Measurements from ENCODE around the gene ANKRD35. TPM values are rescaled to one million over a fixed set of nuclear protein-coding genes. Genes with fewer than 3 reads are reported as not detected.
"Not testable (repeated sequence)": the region's sequence is repeated elsewhere in the genome, so short reads cannot be mapped to it uniquely, and the experiment has no call there.

Gene ANKRD35
- total RNA-seq, 1 donor from 2014 or later = 12.9 TPM

DNA sequence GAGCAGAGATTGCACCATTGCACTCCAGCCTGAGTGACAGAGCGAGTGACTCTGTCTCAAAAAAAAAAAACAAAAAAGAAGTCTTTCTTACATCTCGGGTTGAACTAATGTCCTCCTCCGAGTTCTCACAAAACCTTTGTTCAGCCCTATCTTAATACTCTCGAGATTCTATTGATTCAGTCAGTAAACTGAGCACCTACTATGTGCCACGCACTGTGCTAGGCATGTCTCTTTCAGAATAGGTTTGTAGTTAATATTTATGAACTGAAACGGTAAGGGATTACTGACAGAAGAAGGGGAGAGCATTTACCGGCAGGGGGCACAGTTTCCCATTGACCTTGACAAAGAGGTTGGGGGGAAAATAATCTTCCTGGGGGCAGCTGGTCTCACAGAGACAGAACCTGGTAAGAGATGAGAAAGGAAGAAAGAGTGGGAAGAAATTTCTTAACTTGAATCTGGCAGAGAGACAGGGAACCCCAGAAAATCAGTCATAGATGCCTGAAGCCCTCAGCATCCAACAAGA is 30.2 kb downstream of the ANKRD35 start:
- no peak for DNase-seq

DNA sequence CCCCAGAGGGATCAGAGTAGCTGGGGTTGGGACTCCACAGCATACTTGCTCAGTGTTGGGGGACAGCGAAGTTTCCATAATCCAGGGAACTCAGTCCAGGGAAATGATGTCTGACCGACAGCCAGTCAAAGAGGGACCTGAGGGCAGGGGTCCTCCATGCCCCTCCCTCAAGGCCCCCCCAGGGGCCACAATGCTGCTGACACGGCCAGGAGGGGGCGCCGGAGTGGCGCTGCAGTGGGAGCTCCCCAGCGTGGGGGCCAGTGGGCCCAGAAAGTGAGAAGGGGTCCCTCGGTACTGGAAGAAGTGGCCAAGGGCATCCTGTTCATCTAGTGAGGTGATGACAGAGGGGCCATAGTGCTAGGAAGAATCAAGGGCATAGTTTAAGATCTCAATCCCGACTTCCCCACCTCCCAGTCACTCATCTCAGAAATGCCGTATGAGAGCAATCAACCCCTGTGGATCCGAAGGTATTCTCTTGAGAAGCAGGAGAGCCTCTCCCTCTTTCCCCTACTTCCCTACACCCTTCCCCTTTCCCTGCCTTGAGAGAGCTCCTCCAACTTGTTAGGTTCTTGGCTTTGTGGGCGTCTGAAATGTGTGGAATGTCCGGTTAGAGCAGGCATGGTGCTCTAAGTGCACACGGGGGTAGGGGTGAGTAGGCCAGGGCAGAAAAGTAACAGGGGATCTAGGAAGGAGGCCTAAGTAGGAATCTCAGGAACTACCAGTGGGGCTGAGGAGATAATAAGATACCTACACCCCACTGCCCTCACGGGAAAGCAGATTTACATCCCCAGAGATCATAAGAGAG is 36.1 kb downstream of the ANKRD35 start:
- DNase-seq = no peak

DNA sequence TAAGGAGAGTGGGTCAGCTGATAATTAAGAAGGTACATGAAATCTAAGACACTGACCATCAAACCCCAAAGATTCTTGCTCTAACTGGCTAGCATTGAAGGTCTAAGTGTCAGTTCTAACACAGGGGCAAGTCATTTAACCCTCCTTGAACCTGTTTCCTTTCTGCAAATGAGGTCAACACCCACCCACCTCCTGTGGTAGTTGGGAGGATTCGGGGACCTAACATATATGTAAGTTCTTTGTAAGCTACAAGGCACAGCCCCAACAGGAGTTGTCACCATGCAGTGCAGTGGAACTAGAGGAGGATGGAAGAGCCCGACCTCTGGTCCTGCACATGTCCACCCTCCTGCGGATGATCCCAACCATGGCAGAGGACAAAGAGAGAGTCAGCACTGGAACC is 37.8 kb downstream of the ANKRD35 start:
- no peak for DNase-seq

DNA sequence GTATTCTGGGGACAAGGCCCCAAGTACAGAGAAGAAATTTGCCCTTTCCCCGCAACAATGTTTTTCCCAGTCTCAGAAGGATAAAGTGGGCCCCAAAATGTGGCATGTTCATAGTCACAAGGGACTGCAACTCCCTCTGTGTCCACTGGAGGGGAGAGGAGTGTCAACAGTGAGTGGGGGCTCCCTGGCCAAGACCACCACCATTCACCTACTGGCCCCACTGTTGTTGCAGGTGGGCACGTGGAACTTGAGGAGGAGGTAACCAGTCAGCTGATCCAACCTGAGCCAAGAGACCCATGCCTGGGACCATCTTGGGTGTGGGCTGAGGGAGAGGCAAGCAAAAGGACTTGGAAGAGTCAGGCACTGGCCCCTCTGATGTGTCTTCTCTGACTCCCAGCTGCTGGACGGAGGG is 39.5 kb downstream of the ANKRD35 start:
- no peak for DNase-seq

DNA sequence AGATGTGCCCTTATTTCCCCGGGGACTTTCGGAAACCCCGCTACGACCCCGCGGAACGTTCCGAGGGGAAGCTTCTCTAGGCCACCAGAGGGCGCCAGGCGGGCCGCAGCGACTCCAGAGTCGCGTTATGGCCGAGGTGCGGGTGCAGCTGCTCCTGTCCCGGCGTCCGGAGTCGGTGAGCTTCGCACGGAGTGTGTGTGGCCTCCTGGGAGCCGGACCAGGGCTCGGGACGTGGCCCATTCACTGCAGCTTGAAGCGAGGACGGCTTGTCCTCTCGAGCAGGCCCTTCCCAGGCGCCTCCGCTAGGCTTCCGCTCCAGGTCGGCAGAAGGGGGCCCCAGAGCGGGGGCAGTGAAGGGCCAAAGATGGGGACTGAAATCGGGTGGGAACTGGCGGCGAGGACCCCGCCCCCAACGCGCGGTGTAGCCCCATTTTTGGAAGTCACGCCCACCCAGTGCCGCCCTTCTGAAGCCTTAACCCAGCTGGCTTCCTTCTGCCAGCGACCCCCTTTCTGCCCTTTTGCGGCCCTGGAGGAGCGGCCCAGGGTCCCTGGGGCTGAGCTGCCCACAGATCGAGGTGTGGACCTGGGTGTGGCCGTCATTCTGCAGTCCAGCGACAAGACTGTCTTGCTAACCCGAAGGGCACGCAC is 40.0 kb downstream of the ANKRD35 start, which contains the start of gene NUDT17:
NUDT17 (plus strand) TSS at position 117 of the 648 bp plus-strand sequence; CDS start at position 128, 11 bp downstream.
- peak; percentile 50 for DNase-seq

DNA sequence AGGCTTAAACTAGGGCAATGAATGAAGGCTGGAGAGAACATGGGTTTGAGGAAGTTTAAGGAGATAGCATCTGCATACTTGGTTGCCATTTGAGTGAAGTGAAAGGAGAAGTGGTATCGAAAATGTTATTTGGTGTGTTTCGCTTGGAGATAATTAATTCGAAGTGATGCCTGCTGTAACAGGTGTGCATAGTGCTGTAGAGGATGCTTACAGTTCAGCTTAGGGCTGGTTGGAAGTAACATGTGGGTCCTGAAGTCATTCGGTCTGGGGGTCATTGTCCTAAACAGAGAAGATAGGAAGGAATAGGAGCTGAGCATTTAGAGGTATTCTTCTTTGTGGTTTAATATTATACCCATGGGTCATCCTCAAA is 40.5 kb downstream of the ANKRD35 start:
- no peak for DNase-seq

DNA sequence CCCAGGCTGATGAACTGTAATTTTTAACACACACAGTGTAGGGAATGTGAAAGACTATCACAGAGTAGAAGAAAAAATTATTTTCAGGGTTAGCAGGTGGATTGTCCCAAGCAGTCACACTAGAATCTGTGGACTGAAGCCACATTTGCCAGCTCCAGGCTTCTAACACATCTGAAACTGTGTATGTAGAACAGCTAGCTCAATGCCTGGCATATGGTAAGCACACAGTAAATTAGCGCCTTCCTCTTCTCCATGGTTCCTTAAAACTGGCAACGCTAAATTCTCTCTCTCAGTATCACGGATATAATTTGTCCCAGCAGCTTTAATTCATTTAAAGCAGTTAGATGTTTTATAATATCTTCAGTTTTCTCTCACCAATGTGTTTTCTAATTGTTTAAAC is 42.6 kb downstream of the ANKRD35 start:
- no peak for DNase-seq

DNA sequence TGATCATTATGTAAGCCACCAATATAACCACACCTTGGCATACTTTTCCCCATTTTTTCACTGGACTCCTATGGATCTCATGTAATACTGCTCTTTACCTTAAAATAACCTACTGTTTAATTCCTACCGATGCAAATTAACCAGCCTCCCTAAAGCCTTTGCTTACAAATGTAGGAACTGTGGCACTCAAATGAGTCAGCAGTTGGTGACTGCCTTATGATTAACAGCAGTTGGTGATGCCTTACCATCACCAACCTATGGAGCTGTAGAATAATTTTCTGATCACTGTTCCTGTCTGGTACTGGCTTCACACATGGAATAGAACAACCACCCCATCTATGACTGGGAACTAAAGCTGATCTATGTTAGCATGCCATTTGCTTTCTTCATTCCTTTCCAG is 48.0 kb downstream of the ANKRD35 start:
- no peak for DNase-seq

DNA sequence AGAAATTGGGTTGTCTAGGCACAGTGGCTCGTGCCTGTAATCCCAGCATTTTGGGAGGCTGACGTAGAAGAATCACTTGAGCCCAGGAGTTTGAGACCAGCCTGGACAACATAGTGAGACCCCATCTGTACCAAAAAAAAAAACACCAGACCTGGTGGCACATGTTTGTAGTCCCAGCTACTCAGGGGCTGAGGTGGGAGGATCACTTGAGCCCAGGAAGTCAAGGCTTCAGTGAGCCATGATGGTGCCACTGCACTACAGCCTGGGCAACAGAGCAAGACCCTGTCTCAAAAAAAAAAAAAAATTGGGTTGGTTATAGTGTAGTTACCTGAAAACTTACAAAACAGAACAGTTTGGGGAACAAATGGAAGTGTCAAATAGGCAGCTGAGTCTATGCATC is 54.9 kb downstream of the ANKRD35 start:
- DNase-seq = not testable (repeated sequence)

DNA sequence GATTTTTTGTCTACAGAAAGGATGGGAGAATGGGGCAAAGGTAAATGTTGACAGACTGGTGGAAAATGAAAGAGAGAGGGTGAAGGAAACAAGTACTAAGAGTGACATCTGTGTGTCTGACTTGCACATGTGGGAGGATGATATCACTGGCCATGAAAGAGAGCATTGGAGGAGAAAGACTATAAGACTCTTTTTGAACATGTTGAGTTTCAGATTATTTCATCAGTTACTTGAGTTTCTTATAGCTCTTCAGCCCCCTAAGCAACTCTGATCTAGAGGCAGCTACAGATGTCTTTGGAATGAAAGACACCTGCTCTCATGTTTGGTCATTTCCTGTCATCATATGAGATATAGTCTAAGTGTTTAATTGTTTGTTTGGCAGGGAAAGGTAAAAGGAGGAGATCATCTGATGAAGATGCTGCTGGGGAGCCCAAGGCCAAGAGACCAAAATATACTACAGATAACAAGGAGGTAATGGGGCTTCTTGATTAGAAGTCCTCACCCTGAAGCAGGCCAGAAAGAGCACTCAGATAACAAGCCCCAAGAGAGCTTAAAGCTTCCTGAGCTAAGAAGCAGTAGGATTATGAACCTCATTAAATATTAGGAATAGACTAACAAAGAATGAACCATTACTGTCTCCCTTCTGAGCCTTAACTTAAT is 57.2 kb downstream of the ANKRD35 start:
- no peak for DNase-seq

DNA sequence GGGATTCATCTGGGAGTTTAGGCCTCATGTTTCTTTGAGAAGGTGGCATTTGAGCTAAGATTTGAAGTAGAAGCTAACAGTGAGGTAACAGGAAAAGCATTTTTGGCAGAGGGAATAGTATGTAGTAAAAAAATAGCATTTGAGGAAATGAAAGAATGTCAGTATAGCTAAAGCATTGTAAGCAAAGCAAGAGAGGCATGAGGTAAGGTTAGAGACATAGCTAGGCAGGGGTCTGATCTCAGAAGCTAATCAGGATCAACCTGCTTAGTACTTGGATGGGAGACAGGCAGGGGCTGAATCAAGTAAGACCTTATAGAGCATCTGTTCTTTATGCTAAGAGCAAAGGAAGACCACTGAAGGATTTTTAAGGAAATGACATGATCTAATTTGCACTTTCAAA is 57.7 kb downstream of the ANKRD35 start:
- DNase-seq = no peak

DNA sequence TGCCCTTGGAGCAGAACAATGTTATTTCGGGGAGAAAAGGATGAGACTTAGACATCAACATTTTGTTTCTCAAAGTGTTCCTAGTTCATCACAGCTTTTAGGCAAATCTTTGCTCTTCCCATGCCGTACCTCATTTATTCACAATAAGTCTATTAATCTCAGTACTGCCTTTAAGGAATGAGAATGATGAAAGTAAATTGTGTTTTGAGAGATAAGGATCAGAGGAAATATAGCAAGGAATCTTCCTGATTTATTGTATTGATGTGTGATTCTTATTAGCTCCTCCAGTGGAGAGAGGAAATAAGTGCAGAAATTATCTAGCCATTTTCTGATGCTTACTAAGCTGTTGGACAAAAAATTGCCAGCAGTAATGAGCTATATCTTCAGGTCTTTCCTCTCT is 59.6 kb downstream of the ANKRD35 start:
- DNase-seq = no peak

DNA sequence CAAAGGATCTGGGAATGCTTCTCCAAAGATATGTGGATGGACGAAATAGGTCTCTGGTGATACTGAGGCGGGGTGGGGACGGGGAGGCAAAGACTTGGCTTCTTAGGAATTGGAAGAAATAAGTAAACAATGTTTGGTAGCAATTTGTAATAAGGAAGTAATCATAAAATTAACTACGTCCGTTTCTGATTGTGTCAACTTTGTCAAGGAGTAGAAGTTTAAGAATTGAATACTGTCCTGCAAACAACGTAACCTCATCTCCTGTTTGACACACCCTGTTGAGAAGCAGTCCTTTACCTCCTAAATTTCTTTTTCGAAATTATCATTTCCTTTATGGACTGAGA is 61.2 kb downstream of the ANKRD35 start:
- DNase-seq = no peak

DNA sequence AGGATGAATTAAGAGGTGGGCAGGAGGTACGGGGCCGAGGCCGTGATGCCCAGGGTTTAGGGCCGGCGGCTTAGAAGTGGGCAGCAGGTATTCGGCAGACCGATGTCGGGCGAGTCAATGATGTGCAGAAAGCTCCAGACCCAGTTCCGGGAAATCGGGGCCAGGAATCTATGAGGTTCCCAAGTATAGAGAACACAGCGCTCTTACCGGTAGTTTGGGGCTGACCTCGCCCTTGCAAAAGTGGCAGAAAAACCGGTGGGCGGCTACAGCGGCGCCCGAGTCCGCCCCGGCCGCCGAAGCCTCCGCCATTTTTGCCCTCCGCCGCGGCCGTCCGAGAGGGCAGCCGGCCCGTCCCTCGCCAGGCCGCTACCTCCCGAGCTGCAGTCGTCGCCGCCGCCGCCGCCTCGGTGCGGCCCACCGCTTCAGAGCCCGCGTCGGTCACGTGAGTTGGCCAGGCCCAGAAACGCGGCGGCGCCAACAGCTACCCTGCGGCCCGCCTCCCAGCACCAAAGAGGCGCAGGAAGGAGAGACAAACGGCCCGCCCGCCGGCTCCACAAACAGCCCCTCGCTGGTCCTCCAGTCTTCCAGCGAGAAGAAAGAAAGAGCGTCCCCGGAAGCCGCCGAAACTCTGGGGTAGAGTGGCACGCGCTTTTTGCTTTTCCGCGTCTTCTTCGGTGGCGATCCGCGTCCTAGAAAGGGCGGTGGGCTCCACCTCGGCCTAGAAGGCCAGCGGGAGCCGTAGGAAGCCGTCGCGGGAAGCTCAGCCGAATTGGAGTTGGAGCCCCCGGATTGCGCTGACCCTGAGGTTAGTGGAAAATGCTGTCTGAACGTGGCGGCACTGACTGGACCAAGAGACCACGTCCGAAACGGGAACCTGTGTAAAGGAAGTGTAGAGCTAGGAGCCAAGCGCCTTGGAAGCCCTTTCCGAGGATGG is 61.8 kb downstream of the ANKRD35 start, which contains the start of the genes POLR3C and RNF115:
POLR3C (plus strand) TSS at position 636 of the 934 bp plus-strand sequence. CDS start 1,577 bp downstream, outside the sequence.
RNF115 (minus strand) TSS at position 531 of the 934 bp plus-strand sequence; CDS start at position 309, 222 bp downstream.
- DNase-seq = peak; percentile 91

DNA sequence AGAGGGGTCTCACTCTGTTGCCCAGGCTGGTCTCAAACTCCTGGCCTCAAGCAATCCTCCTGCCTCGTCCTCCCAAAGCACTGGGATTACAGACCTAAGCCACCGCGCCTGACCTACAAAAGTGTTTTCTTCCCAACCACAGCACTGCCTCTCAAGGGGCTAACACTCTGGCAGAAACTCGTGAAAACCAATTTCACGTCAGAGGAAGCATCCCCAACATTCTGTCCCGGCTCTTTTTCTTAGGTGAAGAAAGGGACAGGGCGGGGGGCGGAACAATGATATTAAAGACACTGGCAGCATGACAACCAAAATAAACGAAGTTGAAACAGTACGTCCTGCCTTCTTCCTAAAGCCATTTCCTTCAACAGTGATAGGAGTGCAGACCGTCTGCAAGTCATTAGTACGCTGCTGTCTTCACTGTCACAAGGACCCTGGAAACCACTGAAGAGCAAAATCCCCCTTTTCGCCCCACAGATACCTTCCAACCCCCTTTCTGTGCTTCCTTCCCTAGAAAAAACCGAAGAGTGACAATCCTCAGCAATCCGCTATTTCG is 62.8 kb downstream of the ANKRD35 start:
- not testable (repeated sequence) for DNase-seq

DNA sequence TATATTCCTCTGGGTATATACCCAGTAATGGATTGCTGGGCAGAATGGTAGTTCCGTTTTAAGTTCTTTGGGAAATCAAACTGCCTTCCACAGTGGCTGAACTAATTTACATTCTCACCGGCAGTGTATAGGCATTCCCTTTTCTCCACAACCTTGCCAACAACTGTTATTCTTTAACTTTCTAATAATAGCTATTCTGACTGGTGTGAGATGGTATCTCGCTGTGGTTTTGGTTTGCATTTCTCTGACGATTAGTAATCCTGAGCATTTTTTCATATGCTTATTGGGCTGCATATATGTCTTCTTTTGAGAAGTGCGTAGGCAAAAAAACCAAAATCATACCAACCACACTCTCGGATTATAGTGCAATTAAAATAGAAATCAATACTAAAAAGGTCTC is 67.6 kb downstream of the ANKRD35 start:
- DNase-seq = not testable (repeated sequence)

Small RNA genes within 50 kb of the gene (small RNA-seq; reads per million reads assigned to genes)
- gene MIR6736 (ENCODE audit: low replicate concordance) = not detected

Other genes with a start within 250 kb of the ANKRD35 start
- 8.7 TPM for gene PDZK1, start 178.5 kb downstream of the ANKRD35 start, total RNA-seq
- gene CD160, start 166.4 kb downstream of the ANKRD35 start, total RNA-seq = not detected
- 14.4 TPM for gene RNF115, start 61.8 kb downstream of the ANKRD35 start, total RNA-seq
- 18.8 TPM for gene POLR3C, start 61.7 kb downstream of the ANKRD35 start, total RNA-seq
- gene NUDT17, start 40.2 kb downstream of the ANKRD35 start, total RNA-seq = 2.5 TPM
- gene PIAS3, start 26.8 kb downstream of the ANKRD35 start, total RNA-seq = 21.6 TPM
- 0.89 TPM for gene ITGA10, start 24.2 kb upstream of the ANKRD35 start, total RNA-seq
- gene PEX11B, start 32.9 kb upstream of the ANKRD35 start, total RNA-seq = 19.1 TPM
- 82.0 TPM for gene RBM8A, start 41.6 kb upstream of the ANKRD35 start, total RNA-seq
- gene LIX1L, start 72.2 kb upstream of the ANKRD35 start, total RNA-seq = 19.7 TPM
- 0.30 TPM for gene ANKRD34A, start 78.7 kb upstream of the ANKRD35 start, total RNA-seq
- 11.9 TPM for gene POLR3GL, start 78.8 kb upstream of the ANKRD35 start, total RNA-seq
- 643 TPM for gene TXNIP, start 110.7 kb upstream of the ANKRD35 start, total RNA-seq
- 29.5 TPM for gene HJV, start 135.9 kb upstream of the ANKRD35 start, total RNA-seq